ENCODE measurements around the gene MTCL3. TPM values are rescaled to one million over a fixed set of nuclear protein-coding genes. Genes with fewer than 3 reads are reported as not detected.
"Not testable (repeated sequence)": the region's sequence is repeated elsewhere in the genome, so short reads cannot be mapped to it uniquely, and the experiment has no call there.

The MTCL3 gene

DNA sequence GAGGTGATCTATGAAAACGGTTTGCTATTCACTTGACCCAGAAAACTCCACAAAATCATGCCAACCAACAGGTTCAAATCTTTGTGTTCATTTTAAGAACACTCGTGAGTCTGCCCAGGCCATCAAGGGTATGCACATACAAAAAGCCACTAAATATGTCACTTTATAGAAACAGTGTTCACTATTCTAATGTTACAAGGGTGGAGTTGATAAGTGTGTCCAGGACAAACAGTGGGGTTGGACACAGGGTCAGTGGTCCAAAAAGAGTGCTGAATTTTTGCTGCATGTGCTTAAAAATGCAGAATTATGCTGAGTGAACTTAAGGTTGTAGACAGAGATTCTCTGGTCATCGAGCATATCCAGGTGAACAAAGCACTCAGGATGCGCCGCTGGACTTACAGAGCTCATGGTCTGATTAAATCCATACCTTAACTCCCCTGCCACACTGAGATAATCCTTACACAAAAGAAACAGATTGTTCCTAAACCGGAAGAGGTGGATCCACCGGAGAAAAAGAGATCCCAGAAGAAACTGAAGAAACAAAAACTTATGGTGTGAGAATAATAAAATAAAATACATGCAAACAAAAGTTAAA, 83.4 kb downstream of the MTCL3 start:
- no peak overlapping the region for H3K27ac Mint-ChIP-seq
- peaks cover 9% of the 10 kb centered on the region for H3K27me3 Mint-ChIP-seq (ENCODE audit: low read depth)
- no peak for DNase-seq (ENCODE audit: low spot score)
- no peak overlapping the region for H3K4me3 Mint-ChIP-seq (ENCODE audit: low read depth)
- H3K36me3 Mint-ChIP-seq (ENCODE audit: low read depth) = peaks cover 1% of the 10 kb centered on the region
- no peaks in the 10 kb centered on the region for H3K9me3 Mint-ChIP-seq
- H3K4me1 Mint-ChIP-seq (ENCODE audit: low read depth) = no peaks in the 10 kb centered on the region
- intact Hi-C loops (cut with micrococcal nuclease) = no loop called here

DNA sequence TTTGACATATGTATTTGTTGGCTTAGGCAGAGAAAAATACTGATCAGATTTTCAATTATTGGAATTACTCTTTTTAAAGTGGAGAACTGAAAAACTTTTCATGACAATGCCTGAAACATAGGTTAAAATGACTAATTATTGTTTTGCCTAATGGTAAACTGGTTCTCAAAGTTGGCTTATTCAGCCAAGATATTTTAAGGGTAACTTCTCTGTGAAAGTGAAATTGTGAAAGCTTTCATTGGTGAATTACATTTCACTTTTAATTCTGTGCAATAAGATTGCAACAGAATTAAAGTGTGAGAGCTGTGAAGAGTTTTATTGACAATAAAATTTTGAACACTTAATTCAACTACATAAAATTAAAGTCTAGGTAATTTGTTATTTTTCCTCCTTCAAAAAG, 84.5 kb downstream of the MTCL3 start:
- H3K36me3 Mint-ChIP-seq (ENCODE audit: low read depth) = no peaks in the 10 kb centered on the region
- no peaks in the 10 kb centered on the region for H3K9me3 Mint-ChIP-seq
- no peaks in the 10 kb centered on the region for H3K4me1 Mint-ChIP-seq (ENCODE audit: low read depth)
- H3K27me3 Mint-ChIP-seq (ENCODE audit: low read depth) = peaks cover 8% of the 10 kb centered on the region
- H3K4me3 Mint-ChIP-seq (ENCODE audit: low read depth) = no peak overlapping the region
- no peak for DNase-seq (ENCODE audit: low spot score)
- H3K27ac Mint-ChIP-seq = no peak overlapping the region
- intact Hi-C loops (cut with micrococcal nuclease) = no loop called here

DNA sequence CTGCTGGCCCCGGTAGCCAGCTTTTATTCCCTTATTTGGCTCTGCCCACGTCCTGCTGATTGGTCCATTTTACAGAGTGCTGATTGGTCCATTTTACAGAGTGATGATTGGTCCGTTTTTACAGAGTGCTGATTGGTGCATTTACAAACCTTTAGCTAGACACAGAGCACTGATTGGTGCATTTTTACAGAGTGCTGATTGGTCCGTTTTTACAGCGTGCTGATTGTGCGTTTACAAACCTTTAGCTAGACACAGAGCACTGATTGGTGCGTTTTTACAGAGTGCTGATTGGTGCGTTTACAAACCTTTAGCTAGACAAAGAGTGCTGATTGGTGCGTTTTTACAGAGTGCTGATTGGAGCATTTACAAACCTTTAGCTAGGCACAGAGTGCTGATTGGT, 90.6 kb downstream of the MTCL3 start:
- H3K27ac Mint-ChIP-seq; H3K27me3 Mint-ChIP-seq (ENCODE audit: low read depth); H3K4me3 Mint-ChIP-seq (ENCODE audit: low read depth); H3K36me3 Mint-ChIP-seq (ENCODE audit: low read depth); intact Hi-C loops (cut with micrococcal nuclease); DNase-seq (ENCODE audit: low spot score); H3K9me3 Mint-ChIP-seq: not testable (repeated sequence)
- peaks cover 12% of the 10 kb centered on the region for H3K4me1 Mint-ChIP-seq (ENCODE audit: low read depth)

DNA sequence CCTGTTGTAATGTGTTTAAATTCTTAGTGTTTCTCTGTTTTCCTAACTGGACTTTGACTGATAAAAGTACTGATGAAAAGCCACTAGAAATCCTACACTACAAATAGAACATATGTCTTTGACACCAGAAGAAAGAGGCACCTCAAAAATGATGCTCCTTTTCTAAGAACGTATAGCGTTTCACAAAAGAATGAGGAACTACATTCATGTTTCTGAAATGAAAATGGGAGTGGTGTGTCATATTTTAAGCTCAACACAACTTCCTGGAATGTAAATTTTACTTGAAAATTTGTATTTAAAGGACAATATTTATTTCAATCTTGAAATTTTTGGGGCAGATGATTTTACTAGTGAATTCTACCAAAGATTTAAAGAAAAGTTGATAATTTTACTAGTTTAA, 95.2 kb downstream of the MTCL3 start:
- no peak overlapping the region for H3K4me3 Mint-ChIP-seq (ENCODE audit: low read depth)
- no peak for DNase-seq (ENCODE audit: low spot score)
- peak overlapping the region; percentile 51 for H3K27ac Mint-ChIP-seq
- no peaks in the 10 kb centered on the region for H3K36me3 Mint-ChIP-seq (ENCODE audit: low read depth)
- intact Hi-C loops (cut with micrococcal nuclease) = no loop called here
- peaks cover 21% of the 10 kb centered on the region for H3K4me1 Mint-ChIP-seq (ENCODE audit: low read depth)
- H3K27me3 Mint-ChIP-seq (ENCODE audit: low read depth) = no peaks in the 10 kb centered on the region
- H3K9me3 Mint-ChIP-seq = no peaks in the 10 kb centered on the region

Other genes with a start within 250 kb of the MTCL3 start
- 60.9 and 61.6 TPM in 2 replicates for gene ECHDC1, start 175.7 kb downstream of the MTCL3 start, total RNA-seq
- 18.5 and 19.6 TPM in 2 replicates for gene KIAA0408, start 59.9 kb downstream of the MTCL3 start, total RNA-seq
- gene C6orf58, start 57.8 kb upstream of the MTCL3 start, total RNA-seq = not detected in 2 replicates

Measured in activated T-helper 2 cell treated with anti-CD3 and anti-CD28 coated beads, Interferon-gamma antibody, Interleukin-2, Interleukin-4, amounts not matched to agents 10 μg/mL and 5 μg/mL and 100 μg/mL, durations not matched to agents 14 hours and 24 hours and 36 hours (primary cell).